Measurements from ENCODE around the gene MRPL57.

DNA sequence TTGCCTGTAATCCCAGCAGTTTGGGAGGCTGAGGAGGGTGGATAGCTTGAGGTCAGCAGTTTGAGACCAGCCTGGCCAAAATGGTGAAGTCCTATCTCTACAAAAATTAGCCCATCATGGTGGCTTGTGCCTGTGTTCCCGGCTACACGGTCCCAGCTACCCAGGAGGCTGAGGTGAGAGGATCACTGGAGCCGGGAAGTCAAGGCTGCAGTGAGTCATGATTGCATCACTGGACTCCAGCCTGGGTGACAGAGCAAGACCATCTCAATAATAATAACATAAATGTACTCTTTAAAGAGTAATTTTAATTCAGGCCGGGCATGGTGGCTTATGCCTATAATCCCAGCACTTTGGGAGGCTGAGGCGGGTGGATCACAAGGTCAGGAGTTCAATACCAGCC lies 38.8 kb upstream of the MRPL57 start:
- TF ChIP-seq CTCF (IDR thresholded peaks at IDR 0.05), result no peak
- no peak for TF ChIP-seq POLR2A (IDR thresholded peaks at IDR 0.05)

All from breast epithelium (tissue), 3 donors.